Measurements from ENCODE around the gene DENND4B.

DENND4B gene

DNA sequence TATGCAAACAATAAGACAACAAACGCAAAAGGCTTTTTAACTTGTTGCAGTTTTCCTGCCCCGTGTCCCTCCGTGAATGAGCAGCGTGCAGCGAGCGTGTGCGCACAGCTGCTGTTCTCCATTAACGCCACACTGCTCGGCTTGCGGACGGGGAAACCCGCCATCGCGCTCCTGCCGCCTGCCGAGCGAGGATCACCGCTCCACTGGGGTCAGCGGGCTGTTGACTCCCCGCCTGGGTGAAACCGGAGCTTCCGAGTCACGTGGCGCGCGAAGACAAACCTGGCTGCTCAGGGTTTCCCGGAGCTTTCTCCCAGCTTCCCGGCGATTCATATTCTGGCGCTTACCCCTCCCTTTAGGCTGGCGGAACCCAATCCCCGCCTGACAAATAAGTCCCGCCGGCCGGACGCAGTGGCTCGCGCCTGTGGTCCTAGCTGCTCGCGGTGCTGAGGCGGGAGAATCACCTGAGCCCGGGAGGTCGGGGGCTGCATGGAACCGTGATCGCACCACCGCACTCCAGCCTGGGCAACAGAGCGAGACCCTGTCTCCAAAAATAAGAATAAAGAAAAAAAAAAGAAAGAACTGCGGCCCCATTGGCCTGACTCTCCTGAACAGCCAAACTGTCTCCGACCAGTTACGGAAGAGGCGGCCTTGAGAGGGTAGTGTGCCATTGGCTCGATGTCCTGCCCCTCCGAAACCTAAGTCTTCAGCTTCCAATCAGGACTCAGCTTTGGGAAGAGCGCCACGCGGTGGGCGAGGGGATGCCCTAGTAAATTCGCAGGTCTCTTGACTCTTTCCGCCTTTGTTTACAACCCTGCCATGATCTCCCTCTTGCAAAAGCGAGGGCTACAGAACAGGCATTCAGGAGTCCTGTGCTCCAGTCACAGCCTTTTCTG is 20.8 kb upstream of the DENND4B start, which contains the start of gene CREB3L4:
Gene CREB3L4 (plus strand): TSS at position 796 of the 893 bp plus-strand sequence. CDS start 624 bp downstream, outside the sequence.
- DNase-seq (ENCODE audit: extremely low read depth, low read depth) = peak; percentile 93
- TF ChIP-seq, protein P1, sequence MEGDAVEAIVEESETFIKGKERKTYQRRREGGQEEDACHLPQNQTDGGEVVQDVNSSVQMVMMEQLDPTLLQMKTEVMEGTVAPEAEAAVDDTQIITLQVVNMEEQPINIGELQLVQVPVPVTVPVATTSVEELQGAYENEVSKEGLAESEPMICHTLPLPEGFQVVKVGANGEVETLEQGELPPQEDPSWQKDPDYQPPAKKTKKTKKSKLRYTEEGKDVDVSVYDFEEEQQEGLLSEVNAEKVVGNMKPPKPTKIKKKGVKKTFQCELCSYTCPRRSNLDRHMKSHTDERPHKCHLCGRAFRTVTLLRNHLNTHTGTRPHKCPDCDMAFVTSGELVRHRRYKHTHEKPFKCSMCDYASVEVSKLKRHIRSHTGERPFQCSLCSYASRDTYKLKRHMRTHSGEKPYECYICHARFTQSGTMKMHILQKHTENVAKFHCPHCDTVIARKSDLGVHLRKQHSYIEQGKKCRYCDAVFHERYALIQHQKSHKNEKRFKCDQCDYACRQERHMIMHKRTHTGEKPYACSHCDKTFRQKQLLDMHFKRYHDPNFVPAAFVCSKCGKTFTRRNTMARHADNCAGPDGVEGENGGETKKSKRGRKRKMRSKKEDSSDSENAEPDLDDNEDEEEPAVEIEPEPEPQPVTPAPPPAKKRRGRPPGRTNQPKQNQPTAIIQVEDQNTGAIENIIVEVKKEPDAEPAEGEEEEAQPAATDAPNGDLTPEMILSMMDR (IDR thresholded peaks at IDR 0.05; ENCODE audit: low read depth, low read length) = peak; percentile 57

GRCh38 chr1:153963850-153964331 is 17.4 kb upstream of the DENND4B start:
- TF ChIP-seq, protein P1 (IDR thresholded peaks at IDR 0.05; ENCODE audit: low read depth, low read length) = no peak
- no peak for DNase-seq (ENCODE audit: extremely low read depth, low read depth)

DNA sequence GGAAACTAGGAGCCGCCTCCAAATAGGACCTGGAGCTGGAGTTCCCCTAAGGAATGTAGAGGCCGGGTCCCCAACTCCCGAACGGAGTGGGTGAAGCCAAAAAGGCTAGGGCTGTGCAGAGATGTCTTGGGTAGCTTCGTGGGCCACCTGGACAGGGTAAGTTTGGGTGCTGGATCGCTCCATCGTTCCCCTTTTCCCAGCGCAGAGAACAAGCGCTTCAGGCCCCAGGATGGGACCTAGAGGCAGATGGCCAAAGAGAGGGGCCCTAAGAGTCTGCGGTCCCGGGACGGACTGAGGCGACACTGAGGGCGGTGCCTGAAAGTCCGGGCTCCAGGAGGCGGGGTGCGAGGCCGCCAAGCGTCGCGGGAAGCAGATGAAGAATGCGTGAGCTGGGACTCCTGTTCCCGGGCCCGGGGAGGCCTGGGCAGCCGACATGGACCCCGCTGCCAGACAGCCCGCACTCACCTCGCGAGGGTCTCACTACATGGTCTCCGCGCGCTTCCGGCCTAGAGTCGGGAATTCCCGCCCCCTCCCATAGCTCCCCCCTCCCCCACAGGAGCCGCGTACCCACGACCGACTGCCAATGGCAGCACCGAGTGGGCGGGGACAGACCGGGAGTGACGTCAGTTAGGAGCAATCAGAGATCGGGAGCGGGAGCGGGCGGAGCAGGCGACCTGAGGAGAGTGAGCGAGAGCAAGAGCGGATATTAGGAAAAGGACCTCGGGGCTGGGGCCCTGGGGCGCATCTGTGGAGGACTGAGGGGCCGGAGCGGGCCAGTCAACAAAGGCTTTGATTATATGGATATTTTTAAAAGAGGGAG is 16.7 kb upstream of the DENND4B start, which contains the start of gene SLC39A1:
Gene SLC39A1 (minus strand): TSS at position 508 of the 820 bp plus-strand sequence. CDS start 822 bp downstream, outside the sequence.
- TF ChIP-seq, protein P1 (IDR thresholded peaks at IDR 0.05; ENCODE audit: low read depth, low read length) = no peak

DNA sequence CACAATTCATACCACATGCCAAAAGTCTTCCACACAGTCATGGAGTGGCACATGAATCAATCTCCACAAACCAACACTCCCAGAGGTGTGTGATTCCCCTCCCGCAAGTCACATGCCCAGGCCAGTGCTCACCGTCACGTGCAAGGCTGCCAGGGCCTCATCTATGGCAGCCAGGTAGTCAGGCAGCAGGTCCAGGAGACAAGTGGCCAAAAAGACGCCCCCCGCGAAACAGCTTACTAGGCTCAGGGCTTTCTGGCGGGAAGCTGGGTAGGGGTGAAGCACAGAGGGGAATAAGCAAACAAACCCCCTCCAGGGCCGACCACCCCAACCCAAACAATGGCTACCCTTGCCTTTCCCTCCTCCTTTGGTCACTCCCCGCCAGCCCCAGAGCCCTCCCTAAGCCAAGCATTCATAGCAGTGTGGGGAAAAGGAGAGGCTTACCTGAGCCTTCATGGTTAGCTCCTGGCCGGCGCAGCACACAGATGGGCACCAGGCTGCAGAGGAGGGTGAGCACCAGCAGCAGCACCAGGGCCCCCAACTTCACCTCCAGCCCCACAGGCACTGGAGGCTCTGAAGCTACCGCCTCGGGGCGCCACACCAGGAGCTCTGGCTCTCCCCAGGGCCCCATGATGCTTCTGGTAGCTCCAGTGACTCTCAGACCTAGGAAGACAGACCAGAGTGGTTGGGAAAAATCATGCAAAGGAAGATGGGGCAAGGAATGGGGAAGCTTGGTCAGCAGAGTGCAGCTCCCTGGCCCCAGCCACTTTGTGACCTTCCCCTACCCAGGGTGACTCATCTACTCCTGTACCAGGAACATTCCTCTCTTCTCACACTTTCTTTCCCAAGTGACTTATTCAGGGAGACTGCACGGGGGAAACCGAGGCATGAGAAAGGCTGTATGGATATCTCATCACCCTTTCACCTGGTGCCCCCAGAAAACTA is 15.8 kb upstream of the DENND4B start:
- DNase-seq (ENCODE audit: extremely low read depth, low read depth) = no peak
- TF ChIP-seq, protein P1 (IDR thresholded peaks at IDR 0.05; ENCODE audit: low read depth, low read length) = no peak

More for the DNA sequence above, 16.7 kb upstream of the DENND4B start, which contains the start of gene SLC39A1:
- peak; percentile 89 for DNase-seq (ENCODE audit: extremely low read depth, low read depth)

DNA sequence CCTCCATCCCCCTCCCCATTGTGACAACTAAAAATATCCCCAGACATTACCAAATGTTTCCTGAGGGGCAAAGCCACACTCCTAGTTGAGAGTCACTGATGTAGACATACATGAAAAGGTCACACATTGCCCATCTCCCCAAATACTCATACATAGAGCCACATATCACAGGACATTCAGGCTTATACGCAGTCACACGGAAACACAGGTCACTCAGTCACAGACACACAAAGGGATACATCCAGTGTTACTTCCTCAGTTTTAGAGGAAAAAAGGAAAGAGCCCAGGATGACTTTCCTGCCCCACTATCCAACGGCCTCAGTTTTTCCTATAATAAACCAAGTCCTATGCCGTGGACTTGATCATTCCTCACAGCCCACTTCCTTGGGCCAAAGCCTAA is 14.9 kb upstream of the DENND4B start:
- TF ChIP-seq, protein P1 (IDR thresholded peaks at IDR 0.05; ENCODE audit: low read depth, low read length) = no peak
- no peak for DNase-seq (ENCODE audit: extremely low read depth, low read depth)

DNA sequence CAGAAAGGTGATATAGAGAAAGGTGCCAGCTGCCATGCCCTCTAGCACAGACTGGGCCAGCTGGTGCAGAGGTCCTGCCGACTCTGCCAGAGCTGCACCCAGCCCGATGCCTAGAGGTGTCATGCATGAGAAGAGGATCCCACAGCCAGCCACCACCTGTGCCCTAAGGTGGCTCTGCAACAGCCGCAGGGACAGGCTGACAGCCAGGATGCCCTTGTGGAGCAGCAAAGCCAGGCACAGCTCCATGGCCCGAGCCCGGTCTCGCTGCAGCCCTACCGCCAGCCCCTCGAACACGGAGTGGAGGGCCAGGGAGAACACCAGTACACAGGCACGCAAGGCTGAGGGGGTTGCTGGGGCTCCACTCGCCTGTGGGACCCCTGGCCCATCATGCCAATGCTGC is 13.7 kb upstream of the DENND4B start:
- no peak for DNase-seq (ENCODE audit: extremely low read depth, low read depth)
- TF ChIP-seq, protein P1 (IDR thresholded peaks at IDR 0.05; ENCODE audit: low read depth, low read length) = no peak

Measured in AG09319 (cell line).